Choroid plexus epithelial cell (primary cell): ENCODE results near the gene LHFPL6.

Source experiments
- DNase-seq: peaks from one replicate; pipeline ENCODE4 v3.0.0-alpha.2; 2010; ENCODE audit warnings: low read depth
- H3K4me3 ChIP-seq: 2 replicates; pipeline ENCODE4 v1.5.1; 2011; ENCODE audit warnings: low read depth, mild to moderate bottlenecking, control low read depth, low read length, moderate library complexity
- CTCF ChIP-seq: conservative IDR thresholded peaks from 2 replicates; pipeline ENCODE4 v1.5.1; 2011; ENCODE audit warnings: low read depth, mild to moderate bottlenecking, control low read depth, inconsistent platforms, low read length, moderate library complexity

The LHFPL6 gene

GRCh38 chr13:39296193-39296592 is 306.8 kb downstream of the LHFPL6 start:
- no peak for DNase-seq
- no peak for TF ChIP-seq CTCF
- no peak overlapping the region for H3K4me3 ChIP-seq
